ENCODE data around the gene EHD1.

Gene EHD1

DNA sequence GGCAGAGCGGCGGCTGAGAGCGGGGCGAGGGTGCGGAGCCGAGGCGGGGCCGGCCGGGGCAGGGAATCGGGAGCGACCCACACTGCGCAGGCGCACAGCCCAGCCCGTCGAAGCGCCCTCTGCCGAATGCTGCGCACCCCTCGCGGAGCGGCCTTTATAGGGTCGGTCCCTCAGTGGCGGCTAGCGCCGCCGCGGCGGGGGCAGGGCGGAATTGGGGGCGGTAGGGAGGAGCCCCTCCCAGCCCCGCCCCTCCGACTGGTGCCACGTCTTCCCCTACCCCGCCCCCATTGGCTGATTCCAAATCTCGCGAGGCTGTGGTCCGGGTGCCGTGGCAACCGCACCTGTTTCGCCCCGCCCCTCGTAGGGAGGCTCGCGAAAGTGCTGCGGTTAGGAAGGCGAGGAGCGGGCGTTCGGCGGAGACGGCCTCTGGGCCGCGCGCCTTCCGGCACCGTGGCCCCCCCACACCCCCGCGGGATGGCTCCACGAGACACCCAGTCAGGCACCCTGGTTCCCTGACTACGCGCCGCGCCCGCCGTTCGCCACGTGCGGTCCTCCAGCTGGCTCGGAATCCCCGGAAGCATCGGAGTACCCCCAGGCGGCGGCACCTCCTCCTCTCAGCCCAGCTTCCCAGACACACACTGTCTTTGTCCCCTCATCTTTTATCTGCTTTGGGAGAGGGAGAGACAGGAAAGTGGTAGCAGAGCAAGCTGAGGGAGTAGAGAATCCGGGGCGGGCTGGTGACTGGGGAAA lies at the start of gene EHD1:
Gene EHD1, minus strand, starts transcription at position 128 of the 750 bp plus-strand sequence. CDS start 157 bp downstream, outside the sequence.
- DNase-seq = peak; percentile 97 to 100

DNA sequence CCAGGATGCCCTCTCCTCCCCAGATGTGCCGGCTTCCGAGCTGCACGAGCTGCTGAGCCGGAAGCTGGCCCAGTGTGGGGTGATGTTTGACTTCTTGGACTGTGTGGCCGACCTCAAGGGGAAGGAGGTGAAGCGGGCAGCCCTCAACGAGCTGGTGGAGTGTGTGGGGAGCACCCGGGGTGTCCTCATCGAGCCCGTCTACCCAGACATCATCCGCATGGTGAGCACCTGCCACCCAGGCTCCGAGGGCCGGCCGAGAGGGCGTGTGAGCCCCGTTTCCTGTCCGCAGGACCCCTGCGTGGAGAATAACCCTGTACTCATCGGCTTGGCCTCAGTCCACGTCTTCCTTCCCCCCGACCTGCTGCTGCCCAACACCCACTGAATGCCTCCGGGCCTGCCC lies 48.3 kb upstream of the EHD1 start:
- DNase-seq = no peak

DNA sequence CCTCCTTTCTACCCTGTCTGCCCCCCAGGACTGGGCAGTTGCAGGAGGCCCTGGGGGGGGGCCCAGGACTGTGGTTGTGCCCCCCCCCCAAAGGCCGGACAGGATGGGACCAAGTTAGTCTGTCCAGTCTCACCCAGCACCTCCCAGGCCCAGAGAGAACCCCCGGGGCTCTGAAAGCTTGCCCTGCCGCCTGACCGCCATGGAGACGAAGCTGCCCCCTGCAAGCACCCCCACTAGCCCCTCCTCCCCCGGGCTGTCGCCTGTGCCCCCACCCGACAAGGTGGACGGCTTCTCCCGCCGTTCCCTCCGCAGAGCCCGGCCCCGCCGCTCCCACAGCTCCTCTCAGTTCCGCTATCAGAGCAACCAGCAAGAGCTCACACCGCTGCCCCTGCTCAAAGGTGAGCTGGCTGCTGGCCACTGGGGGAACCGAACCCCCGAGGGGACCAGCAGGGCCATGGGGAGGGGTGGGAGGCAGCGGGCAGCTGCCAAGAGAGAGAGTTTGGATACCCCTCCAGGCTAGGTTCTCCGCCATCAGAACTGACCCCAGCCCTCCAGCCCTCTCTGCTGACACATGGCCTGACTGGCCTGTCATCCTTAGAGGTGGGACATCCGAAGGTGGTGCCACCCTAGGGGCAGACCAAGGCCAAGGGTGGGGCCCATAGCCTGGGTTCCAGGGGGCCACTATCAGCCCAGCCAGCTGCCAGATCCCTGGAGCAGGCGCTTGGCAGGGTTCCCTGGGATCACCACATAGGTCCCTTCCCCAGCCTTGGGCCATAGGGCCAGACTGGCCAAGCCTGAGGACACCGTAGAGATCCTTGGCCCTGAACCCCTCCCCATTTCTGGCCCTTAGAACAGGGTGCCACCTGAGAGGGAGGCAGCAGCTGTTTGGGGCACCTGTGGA lies 47.4 kb upstream of the EHD1 start:
- DNase-seq = no peak

DNA sequence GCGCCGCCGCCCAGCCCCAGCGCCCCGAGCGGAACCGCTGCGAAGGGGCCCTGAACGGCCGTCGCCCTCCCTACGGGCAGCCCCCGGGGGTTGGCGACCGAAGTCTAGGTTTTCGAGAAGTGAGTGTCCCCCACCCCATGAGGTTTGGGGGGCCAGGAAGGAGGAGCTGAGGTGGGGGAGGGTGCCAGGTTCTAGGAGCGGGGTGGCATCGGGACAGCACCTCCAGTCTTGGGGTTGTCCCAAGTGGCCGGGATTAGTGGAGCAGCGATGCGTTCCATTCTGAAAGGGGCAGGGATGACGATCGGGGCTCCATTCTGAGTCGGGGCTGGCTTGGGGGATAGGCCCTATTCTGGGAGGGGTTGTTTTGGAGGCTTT lies 46.5 kb upstream of the EHD1 start:
- DNase-seq = no peak

DNA sequence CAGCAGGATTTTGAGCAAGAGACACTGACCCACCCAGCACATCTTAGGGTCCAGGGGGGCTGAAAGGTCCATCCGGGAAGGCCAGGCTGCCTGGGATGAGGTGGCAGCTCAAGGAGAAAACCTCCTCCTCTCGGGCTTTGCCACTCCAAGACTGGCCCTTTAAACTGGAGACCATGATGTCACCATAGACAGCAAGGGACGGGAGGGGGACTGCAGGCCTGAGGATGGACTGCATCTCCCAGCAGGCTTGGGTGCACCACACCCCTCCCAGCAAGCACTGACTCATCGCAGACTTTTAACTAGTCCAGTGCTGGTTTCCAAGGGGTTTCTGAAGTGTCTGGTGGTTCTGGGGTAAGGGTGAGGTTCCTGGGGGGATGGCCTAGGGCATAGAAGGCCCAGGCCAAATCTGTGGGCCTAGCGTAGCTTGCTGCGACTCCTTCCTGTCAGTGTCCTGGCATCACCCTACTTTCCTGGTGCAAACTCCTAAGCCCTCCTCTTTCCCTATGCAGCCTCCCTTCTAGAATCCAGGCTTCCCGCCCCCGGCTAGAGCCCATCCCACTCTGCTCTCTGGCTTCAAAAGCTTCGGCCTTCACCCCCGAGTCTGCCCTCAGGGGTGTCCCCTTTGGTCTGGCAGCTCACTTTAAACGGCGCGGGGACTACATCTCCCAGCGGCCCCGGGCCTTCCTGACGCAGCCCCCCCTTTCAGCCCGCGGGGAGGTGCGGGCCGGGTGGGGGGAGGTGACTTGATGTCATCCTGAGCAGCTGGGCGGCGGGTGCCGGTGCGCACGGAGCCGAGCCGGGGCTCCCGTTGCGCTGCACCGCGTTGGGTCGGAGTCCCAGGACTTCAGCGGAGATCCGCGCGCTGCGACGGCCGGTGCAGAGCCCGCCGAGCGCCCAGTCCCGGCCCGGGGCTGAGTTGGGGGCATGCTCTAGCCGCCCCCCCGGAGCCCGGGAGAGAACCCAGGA lies 45.8 kb upstream of the EHD1 start, which contains the start of gene PPP2R5B:
Gene PPP2R5B, plus strand, starts transcription at position 746 of the 966 bp plus-strand sequence. CDS start 1,046 bp downstream, outside the sequence.
- DNase-seq = peak; percentile 87 to 91

DNA sequence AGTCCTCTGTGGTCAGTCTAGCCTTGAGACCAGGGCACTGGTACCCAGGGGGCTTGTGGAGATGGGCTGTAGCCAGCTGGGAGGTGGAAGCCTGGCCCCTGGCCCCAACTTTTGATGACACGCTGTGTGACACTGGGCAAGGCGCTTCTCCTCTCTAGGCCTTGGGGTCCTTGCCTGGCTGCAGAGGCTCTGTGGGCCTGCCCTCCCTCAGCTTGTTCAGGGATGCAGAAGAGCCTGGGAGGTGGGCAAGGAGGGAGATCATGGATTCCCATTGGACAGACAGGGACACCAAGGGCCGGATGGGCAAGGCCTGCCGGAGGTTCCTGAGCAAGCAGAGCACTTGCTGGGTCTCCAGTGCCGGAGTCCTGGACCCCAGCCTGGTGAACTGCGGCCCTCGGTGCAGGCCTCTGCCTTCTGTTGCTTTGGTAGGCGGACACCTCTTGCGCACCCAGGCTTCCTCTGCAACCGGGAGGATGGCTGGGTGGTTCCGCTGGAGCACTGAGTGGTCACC lies 44.8 kb upstream of the EHD1 start:
- DNase-seq = no peak

DNA sequence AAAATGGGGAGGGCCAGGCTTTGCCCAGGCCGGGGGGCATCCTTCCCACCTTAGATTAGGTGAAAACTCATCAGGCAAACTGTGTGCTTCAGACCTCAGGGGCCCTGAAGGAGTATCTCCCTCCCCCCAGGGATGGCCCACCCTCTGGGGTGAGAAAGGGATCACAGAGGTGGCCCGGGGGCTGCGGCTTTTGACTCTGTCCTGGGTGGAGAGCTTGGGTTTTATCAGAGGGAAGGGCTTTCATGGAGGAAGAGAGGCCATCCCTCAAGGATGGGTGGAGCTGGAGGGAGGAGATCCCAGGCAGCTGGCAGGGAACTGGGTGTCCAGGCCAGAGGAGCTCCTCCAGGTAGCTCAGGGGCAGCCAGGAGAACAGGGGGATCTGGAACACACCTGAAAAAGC lies 43.0 kb upstream of the EHD1 start:
- DNase-seq = no peak

DNA sequence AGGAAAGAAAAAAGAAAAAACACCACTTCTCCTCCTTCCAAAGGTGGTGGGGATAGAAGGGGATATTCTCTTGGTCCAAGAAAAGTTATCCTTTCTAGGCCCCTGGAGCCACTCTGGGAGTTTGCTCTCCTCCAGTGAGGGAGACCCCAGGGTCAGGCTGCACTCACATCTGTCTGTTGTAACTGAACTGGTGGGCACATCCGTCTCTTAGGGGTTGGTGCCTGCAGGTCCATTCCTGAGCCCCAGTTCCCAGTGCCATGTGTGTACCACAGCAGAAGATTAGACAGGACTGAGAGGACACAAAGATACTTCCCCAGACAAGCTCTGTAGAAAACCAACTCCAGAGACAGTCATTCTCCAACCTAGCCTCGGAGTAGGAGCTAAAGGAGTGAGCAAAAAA lies 41.7 kb upstream of the EHD1 start:
- no peak for DNase-seq

DNA sequence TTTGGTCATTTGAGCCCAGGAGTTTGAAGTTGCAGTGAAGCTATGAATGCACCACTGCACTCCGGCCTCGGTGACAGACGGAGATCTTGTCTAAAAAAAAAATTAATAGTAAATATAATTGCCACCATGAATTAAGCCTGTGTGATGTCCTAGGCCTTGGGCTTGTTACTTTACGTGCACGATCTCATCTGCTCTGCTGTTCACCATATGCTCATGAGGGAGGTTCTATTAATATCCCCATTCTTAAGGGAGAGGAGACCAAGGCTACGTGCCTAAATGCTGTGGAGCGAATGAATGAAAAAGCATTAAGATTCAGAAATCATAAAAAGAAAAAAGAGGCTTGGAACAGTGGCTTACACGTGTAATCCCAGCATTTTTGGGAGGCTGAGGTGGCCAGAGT lies 41.2 kb upstream of the EHD1 start:
- DNase-seq = no peak

DNA sequence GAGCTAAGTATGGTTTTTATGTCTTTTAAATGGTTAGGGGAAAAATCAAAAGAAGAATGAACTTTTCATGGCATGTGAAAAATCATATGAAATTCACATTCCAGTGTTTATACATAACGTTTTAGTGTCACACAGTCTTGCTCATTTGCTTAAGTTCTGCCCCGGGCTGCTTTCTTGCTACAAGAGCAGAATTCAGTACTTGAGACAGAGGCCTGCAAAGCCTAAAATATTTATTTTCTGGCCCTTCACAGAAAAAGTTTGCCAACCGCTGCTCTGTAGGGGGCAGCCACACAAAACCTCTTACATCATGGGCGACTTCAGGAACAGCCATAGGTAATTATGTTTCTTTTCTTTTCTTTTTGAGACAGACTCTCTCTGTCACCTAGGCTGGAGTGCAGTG lies 39.6 kb upstream of the EHD1 start:
- DNase-seq = no peak

DNA sequence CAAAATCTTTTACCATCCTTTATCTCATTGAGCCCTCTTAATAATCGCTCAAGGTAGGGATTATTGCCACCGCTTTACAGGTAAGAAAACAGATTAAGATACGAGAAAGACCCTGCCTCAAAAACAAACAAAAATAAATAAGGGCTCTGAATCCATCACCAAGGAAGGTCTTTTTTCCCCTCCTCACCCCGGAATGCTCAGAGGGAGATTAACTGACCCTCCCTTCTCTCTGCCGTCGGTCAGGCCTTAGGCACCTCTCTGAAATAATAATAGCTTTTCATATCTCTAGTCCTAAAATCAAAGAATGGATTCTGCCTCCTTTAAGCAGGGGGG lies 39.2 kb upstream of the EHD1 start:
- DNase-seq = no peak

DNA sequence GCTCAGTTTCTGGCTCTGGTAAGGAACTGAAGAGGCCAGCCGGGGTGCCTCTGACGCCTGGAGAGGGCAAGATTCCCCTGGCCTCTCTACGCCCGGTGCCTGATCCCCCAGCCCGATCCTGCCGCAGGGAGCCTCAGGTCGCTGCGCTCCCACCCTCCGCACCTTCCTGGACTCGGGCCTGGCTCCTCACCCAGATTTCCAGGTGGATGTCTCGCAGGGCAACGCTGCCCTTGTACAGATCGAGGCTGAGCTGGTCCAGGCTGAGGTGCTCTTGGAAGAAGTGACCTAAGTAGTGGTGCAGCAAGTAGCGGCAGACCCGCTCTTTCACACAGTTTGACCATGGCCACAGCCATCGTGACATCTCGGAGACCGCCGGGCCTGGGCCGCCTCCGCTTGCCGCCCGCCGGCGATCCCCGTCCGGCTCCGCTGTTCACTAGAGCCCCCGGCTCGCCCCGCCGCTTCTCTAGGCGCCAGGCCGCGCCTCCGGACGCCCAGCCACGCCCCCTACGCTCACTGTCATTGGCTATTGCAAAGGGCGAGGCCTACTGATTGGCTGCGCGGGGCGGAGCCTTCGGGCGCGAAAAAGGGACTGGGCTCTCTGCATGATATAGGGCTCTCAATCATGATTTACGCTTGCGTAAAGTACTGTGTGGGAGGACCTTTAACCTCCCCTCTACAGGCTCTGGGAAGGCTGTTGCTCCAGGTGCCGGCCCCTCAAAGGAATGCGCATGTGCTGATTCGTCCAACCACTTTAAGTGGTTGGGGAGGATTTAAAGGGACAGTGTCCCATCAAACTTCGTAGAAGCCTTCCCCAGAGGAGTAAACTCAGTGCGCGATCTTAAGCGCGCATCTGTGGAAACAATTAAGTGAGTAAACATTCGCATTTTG lies 38.6 kb upstream of the EHD1 start, which contains the start of gene ATG2A:
Gene ATG2A, minus strand, starts transcription at position 435 of the 888 bp plus-strand sequence. Its CDS starts 74 bp downstream, at position 361.
- DNase-seq = peak; percentile 99 to 100

DNA sequence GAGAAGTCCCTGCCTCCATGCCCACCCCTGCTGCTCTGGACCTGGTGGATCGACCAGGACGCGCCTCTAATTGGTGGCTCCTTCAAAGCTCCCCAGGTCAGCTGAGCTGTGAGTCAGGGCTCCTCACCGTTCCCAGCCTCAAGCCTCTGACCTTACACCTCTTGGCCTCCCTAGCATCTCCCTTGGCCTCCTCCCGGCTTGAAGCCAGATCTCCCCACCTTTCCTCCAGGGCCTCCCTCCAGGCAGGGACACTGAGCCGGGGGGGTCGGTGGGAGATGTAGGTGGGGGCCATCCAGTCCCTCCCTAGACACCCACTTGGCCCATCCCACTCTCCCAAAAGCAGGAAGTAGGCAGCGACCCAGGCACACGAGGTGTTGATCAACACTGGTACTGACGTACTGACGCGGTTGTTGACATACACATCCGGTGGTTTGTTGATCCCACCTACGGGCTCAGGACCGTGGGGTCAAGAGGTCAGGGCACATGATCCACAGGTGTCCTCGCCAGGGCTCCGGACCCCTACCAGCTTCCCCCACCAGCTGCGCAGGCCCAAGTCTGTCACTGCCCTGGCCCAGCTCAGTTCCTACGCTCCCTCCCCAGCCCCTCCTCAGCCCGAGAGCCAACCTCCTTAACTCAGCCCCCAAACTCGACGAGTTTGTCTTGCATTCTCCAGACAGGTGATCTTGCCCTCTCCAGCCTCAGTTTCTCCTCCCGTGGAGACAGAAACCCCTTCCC lies 37.8 kb upstream of the EHD1 start:
- peak; percentile 52 to 65 for DNase-seq

DNA sequence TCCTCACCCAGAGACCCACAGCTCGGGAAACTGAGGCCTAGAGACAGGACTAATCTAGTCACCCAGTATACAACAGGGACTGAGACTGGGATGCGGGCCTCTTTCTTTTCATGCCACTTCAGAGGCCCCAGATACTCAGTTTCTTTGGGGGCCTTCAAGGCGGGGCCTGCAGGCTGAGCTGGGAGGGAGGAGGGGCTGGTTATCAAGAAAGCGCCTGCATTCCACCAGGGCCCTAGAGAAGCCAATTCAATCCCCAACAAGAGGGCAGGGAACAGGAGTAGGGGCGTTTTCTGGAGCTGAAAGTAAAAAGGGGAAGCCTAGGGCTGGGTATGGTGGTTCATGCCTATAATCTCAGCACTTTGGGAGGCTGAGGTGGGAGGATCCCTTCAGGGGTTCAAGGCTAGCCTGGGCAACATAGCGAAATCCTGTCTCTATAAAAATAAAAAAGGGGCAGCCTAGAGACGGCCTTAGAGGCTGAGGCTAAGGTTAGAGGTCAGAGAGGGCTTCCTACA lies 37.0 kb upstream of the EHD1 start:
- no peak for DNase-seq

DNA sequence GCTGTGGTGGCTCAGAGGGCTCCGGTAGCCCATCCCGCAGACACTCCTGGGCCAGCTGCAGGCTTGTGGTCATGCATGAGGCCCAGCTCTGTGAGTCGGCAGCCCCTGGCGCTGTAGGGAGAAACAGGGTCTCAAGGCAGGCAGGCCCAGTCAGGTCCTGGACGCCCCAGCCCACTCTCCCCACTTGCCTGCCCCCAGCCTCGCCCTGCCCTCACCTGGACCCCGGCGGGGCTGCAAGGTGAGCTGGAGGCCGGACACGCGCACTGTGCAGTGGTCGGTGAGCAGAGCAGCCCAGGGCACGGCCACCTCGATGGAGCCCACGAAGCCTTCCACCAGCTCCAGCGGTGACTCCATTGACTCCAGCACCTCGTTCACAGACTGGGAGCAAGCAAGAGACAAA lies 35.7 kb upstream of the EHD1 start:
- no peak for DNase-seq

DNA sequence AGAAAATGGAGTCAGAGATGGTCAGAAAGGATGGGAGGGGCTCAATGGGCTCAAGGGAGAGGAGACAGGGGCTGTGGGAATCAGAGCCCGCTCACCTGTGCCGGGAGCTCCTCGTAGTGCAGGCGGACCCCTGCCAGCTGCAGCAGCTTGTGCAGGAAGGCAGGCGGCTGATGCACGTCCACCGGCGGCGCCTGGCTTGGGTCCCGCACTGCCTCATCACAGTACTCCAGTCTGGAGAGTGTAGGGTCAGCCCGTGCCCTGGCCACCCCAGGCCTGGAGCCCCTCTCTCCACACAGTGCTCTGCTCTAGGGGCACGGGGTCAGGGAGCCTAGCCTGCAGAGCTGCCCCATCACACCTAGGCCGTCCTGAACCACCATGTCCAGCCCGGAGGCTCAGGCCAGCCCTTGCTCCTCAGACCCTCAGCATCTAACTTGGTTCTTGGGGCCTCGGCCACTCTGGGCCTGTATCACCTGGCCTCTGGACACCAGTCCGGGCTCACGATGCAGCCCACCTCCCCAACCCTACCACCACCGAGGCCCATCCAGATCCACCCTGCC lies 34.8 kb upstream of the EHD1 start:
- no peak for DNase-seq

DNA sequence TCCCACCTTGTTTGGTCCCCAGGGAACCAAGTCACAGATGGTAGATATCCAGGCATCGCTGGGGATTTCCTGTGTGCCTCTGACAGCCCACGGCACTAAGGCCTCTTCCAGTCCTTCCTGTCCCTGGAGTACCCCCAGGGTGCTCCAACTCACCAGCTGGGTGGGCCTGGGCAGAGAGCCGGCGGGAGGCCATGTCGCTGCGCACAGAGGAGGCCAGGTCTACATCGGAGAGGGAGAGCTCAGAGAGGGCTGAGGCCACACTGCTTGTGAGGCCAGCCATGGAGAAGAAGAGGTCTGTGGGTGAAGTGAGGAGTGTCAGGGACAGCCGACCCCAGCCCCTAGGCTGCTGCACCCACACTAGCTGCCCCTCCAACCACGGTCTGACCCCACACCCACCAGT lies 33.3 kb upstream of the EHD1 start:
- no peak for DNase-seq

DNA sequence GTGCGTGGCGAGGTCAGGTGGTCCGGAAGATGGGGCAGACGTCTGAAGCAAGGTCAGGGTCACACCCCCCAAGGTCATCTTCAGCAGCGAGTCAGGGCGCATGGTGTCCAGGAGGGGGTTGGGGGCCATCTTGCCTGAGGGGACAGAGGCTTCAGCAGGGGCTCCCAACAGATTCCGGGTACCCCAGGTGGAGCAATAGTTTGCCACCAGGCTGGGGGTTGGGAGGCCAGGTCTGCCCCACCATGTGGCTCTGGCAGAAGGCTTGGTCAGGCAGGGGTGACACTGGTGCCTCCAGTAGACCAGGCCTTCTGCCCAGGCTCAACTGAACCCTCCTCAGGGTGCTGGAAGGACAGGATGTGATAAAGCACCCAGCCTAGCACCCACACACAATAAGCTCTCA lies 32.7 kb upstream of the EHD1 start:
- no peak for DNase-seq

DNA sequence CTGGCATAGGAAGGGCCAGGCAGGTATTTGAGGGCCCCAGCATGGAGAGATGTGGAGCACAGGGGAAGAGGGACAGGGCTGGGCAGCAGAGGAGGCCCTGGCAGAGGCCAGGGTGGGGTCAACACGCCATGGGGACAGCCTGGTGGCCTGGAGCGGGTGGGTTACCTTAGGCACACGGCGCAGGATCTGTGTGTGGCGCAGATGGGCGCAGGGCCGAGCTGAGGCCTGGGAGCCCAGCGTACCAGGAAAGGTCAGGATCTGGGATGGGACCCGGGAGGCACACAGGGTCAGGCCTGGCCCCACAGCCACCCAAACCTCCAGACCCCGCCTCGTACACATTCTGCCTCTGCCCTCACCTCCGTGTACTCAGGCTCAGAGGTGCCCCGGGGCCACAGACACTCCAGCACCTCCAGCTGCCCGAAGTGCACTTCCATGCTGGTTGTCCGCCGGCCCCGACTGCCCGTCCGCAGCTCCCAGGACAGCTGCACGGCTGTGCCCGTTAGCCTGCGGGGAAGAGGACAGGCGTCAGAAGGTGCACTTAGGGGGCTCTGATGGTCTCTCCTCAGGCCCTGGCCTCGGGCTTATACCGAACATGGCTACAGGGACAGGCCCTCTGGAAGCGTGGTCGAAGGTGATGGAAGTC lies 32.2 kb upstream of the EHD1 start:
- no peak for DNase-seq

Measured in inflammatory macrophage treated with lipopolysaccharide for 1 hour (primary cell).